MCF 10A (cell line): ENCODE results near the gene TBP. TPM values are rescaled to one million over a fixed set of nuclear protein-coding genes. Genes with fewer than 3 reads are reported as not detected.

Source experiments
- BruUV-seq: library from RNA; stranded (reverse); fragments of 400-500 nt; replicated peaks from 2 replicates; lab custom pipeline; 2021; lab: Mats Ljungman, UMichigan
- CTCF ChIA-PET: fragments of 300-600 bp; sonication (Branson Sonifier 250); formaldehyde crosslinking; extraction: SDS; loops from one replicate; lab custom pipeline; 2021; ENCODE audit warnings: antibody characterized with exemption, inconsistent platforms; lab: Yijun Ruan, JAX
- POLR2A ChIA-PET: fragments of 300-600, 350-650 bp; sonication (Branson Sonifier 250); formaldehyde crosslinking; extraction: SDS; loops from one replicate; lab custom pipeline; 2020; ENCODE audit warnings: antibody characterized with exemption, inconsistent platforms; lab: Yijun Ruan, JAX
- DNase-seq: peaks from one replicate; pipeline ENCODE4 v3.0.0-alpha.2; 2018; ENCODE audit not compliant: unreplicated experiment
- H3K27ac Mint-ChIP-seq: one replicate; pipeline ENCODE4 v1.8.0; 2022; ENCODE audit warnings: mild to moderate bottlenecking, low read depth, mixed read lengths; ENCODE audit not compliant: unreplicated experiment
- H3K27me3 Mint-ChIP-seq: one replicate; pipeline ENCODE4 v1.8.0; 2022; ENCODE audit warnings: mixed read lengths; ENCODE audit not compliant: insufficient read depth, unreplicated experiment
- H3K36me3 Mint-ChIP-seq: one replicate; pipeline ENCODE4 v1.8.0; 2022; ENCODE audit warnings: mild to moderate bottlenecking, moderate library complexity, mixed read lengths; ENCODE audit not compliant: insufficient read depth, unreplicated experiment
- H3K4me1 Mint-ChIP-seq: one replicate; pipeline ENCODE4 v1.8.0; 2022; ENCODE audit warnings: mixed read lengths; ENCODE audit not compliant: insufficient read depth, unreplicated experiment
- H3K4me3 Mint-ChIP-seq: one replicate; pipeline ENCODE4 v1.8.0; 2022; ENCODE audit warnings: mild to moderate bottlenecking, moderate library complexity, mixed read lengths; ENCODE audit not compliant: unreplicated experiment
- H3K9me3 Mint-ChIP-seq: one replicate; pipeline ENCODE4 v1.8.0; 2022; ENCODE audit warnings: mixed read lengths; ENCODE audit not compliant: unreplicated experiment
- CTCF ChIP-seq: fragments of 200-600 bp; IDR thresholded peaks from one replicate; pipeline ENCODE4 v1.8.0; 2022; ENCODE audit warnings: antibody characterized with exemption, mild to moderate bottlenecking; ENCODE audit not compliant: unreplicated experiment
- intact Hi-C: fragments of 100-400 bp; cut with micrococcal nuclease; formaldehyde crosslinking; loops from 2 replicates; pipeline ENCODE4 v1.14.1; 2022
- total RNA-seq: library from RNA; stranded (reverse); gene quantifications from 2 replicates; pipeline ENCODE4 v1.2.3, GENCODE V29; 2022

The TBP gene
- total RNA-seq, 1 experiment from 2014 or later, result 15.8 TPM

- peak; percentile 77 for TF ChIP-seq CTCF
- no peak overlapping the region for H3K4me3 Mint-ChIP-seq
- peak; percentile 84 for DNase-seq
- H3K36me3 Mint-ChIP-seq, result peaks cover 21% of the 10 kb centered on the region
- H3K9me3 Mint-ChIP-seq, result no peaks in the 10 kb centered on the region
- intact Hi-C loops, result loop anchor here (1.0 to 2.0 kb wide), 2 partner anchors 740 to 1573 kb away; no protein-coding TSS in a partner anchor
- H3K27me3 Mint-ChIP-seq, result no peaks in the 10 kb centered on the region
- no peak overlapping the region for H3K27ac Mint-ChIP-seq
- H3K4me1 Mint-ChIP-seq, result no peaks in the 10 kb centered on the region
- ChIA-PET CTCF (interaction anchor here (0.6 to 5.4 kb wide), 41 partner anchors 10 to 1636 kb away, joined by 3 to 61 read pairs (median 4); no protein-coding TSS in a partner anchor), POLR2A (interaction anchor here (0.5 to 0.8 kb wide), 2 partner anchors 22 to 53 kb away, joined by 3 to 5 read pairs; no protein-coding TSS in a partner anchor)
- no TSS peak for BruUV-seq
Observed at GRCh38 chr6:170529839-170530469, 24.2 kb upstream of the TBP start.

- BruUV-seq, result no TSS peak
- POLR2A ChIA-PET, result interaction anchor here (2.7 kb wide), 1 partner anchor 20 kb away, joined by 17 read pairs; the partner anchor contains the start of genes PSMB1 and TBP
- no peak overlapping the region for H3K4me3 Mint-ChIP-seq
- no peak for DNase-seq
- H3K27me3 Mint-ChIP-seq, result no peaks in the 10 kb centered on the region
- peaks cover 52% of the 10 kb centered on the region for H3K36me3 Mint-ChIP-seq
- no peaks in the 10 kb centered on the region for H3K9me3 Mint-ChIP-seq
- no peak overlapping the region for H3K27ac Mint-ChIP-seq
- intact Hi-C loops, result no loop called here
- CTCF ChIA-PET, result interaction anchor here (0.8 to 1.0 kb wide), 3 partner anchors 16 to 720 kb away, joined by 3 to 4 read pairs (median 4); no protein-coding TSS in a partner anchor
- no peaks in the 10 kb centered on the region for H3K4me1 Mint-ChIP-seq
- TF ChIP-seq CTCF, result no peak
Observed at GRCh38 chr6:170532867-170533488, 21.2 kb upstream of the TBP start.

GRCh38 chr6:170533792-170534191, 20.4 kb upstream of the TBP start:
- H3K9me3 Mint-ChIP-seq, result no peaks in the 10 kb centered on the region
- peaks cover 60% of the 10 kb centered on the region for H3K36me3 Mint-ChIP-seq
- CTCF ChIA-PET, result interaction anchor here (0.9 to 1.0 kb wide), 2 partner anchors 702 to 721 kb away, joined by 3 to 4 read pairs; no protein-coding TSS in a partner anchor
- H3K27me3 Mint-ChIP-seq, result no peaks in the 10 kb centered on the region
- H3K4me1 Mint-ChIP-seq, result no peaks in the 10 kb centered on the region
- no peak overlapping the region for H3K27ac Mint-ChIP-seq
- POLR2A ChIA-PET, result interaction anchor here (2.7 kb wide), 1 partner anchor 19 kb away, joined by 17 read pairs; the partner anchor contains the start of genes PSMB1 and TBP
- BruUV-seq, result TSS peak; percentile 2
- no peak for DNase-seq
- no peak overlapping the region for H3K4me3 Mint-ChIP-seq
- TF ChIP-seq CTCF, result no peak
- intact Hi-C loops, result no loop called here

- Mint-ChIP-seq H3K9me3 (no peaks in the 10 kb centered on the region), H3K27ac (no peak overlapping the region), H3K4me3 (no peak overlapping the region), H3K27me3 (no peaks in the 10 kb centered on the region), H3K36me3 (peaks cover 72% of the 10 kb centered on the region), H3K4me1 (no peaks in the 10 kb centered on the region)
- ChIA-PET CTCF (no interaction called here), POLR2A (no interaction called here)
- TF ChIP-seq CTCF, result no peak
- intact Hi-C loops, result no loop called here
- BruUV-seq, result no TSS peak
- DNase-seq, result no peak
Observed at GRCh38 chr6:170535004-170535403, 19.2 kb upstream of the TBP start.
